Lower leg skin (tissue), 3 donors: ENCODE results near the gene SPEF1.

Source experiments
- CTCF ChIP-seq, 3 donors: fragments of 450-650 bp; IDR thresholded peaks; one replicate each; pipeline ENCODE4 v1.5.1; 2016; ENCODE audit warnings: antibody characterized with exemption in 3 of 3, mild to moderate bottlenecking in 3 of 3, moderate library complexity in 2 of 3
- POLR2A ChIP-seq, 2 donors: fragments of 450-650 bp; IDR thresholded peaks; one replicate each; pipeline ENCODE4 v1.6.1; 2016 to 2017; ENCODE audit warnings: antibody characterized with exemption in 2 of 2, mild to moderate bottlenecking in 1 of 2, moderate library complexity in 1 of 2

GRCh38 chr20:3733119-3733995 lies 47.9 kb downstream of the SPEF1 start:
- TF ChIP-seq CTCF (IDR thresholded peaks at IDR 0.05) (no peak), POLR2A (IDR thresholded peaks at IDR 0.05) (no peak)
